H1 (cell line): ENCODE data around the gene CCL23. TPM values are rescaled to one million over a fixed set of nuclear protein-coding genes. Genes with fewer than 3 reads are reported as not detected.
A peak's percentile ranks its signal among the peaks of the same experiment; 100 is the strongest.

Experiments
- CTCF ChIA-PET: fragments of 300-600 bp; sonication (Branson Sonifier 250); formaldehyde crosslinking; loops from one replicate; lab custom pipeline; 2021; ENCODE audit not compliant: partially characterized antibody; lab: Charles Lee
- POLR2A ChIA-PET: fragments of 300-600 bp; sonication (Branson Sonifier 250); formaldehyde crosslinking; loops from one replicate; lab custom pipeline; 2021; ENCODE audit warnings: inconsistent platforms; ENCODE audit not compliant: partially characterized antibody; lab: Charles Lee
- DNase-seq, 2 experiments: peaks; one replicate each; pipeline versions ENCODE4 v3.0.0 to v3.0.0-alpha.2; 2010 to 2022; ENCODE audit warnings: low spot score in 2 of 2, low read depth in 1 of 2, mixed read lengths in 1 of 2
- FAIRE-seq: peaks from 2 replicates; lab custom pipeline; 2011; peaks lifted over from hg19 to GRCh38; lab: Jason Lieb, UNC
- H2AFZ ChIP-seq: 2 replicates; pipeline ENCODE4 v1.8.1; 2012; ENCODE audit warnings: low read length, inconsistent platforms
- H2AK5ac ChIP-seq: 2 replicates; pipeline ENCODE4 v1.6.1; 2013; ENCODE audit warnings: low read depth, low read length
- H2BK120ac ChIP-seq: replicated peaks from 2 replicates; pipeline ENCODE3; 2013; ENCODE audit warnings: low read depth, low read length, inconsistent platforms
- H2BK12ac ChIP-seq: 2 replicates; pipeline ENCODE4 v1.6.1; 2013; ENCODE audit warnings: low read depth, low read length
- H2BK15ac ChIP-seq: 2 replicates; pipeline ENCODE4 v1.6.1; 2013; ENCODE audit warnings: low read length
- H2BK20ac ChIP-seq: 2 replicates; pipeline ENCODE4 v1.6.1; 2013; ENCODE audit warnings: low read length
- H2BK5ac ChIP-seq: 2 replicates; pipeline ENCODE4 v1.6.1; 2013; ENCODE audit warnings: low read depth, low read length
- H3K14ac ChIP-seq: 2 replicates; pipeline ENCODE4 v1.6.1; 2013; ENCODE audit warnings: inconsistent platforms; ENCODE audit not compliant: insufficient read length
- H3K18ac ChIP-seq: 2 replicates; pipeline ENCODE4 v1.6.1; 2013; ENCODE audit warnings: low read length; ENCODE audit errors: extremely low read depth
- H3K23ac ChIP-seq: 2 replicates; pipeline ENCODE4 v1.6.1; 2013; ENCODE audit warnings: inconsistent platforms; ENCODE audit not compliant: insufficient read length
- H3K23me2 ChIP-seq: 2 replicates; pipeline ENCODE4 v1.6.1; 2013; ENCODE audit warnings: low read depth, low read length
- H3K27ac ChIP-seq: 2 replicates; pipeline ENCODE4 v1.6.1; 2011; ENCODE audit warnings: low read depth, low read length, inconsistent platforms
- H3K27me3 ChIP-seq, 4 experiments: replicated peaks in 1 of 4; 1 replicate in 1 of 4; 2 replicates in 3 of 4; pipeline versions ENCODE4 v1.6.1 to v1.8.1; 2011 to 2013; ENCODE audit warnings: low read length in 3 of 4, mild to moderate bottlenecking in 3 of 4, inconsistent platforms in 2 of 4, mixed read lengths in 2 of 4, moderate library complexity in 1 of 4; ENCODE audit not compliant: control insufficient read depth in 3 of 4, insufficient read depth in 3 of 4; ENCODE audit errors: extremely low read depth in 1 of 4
- H3K36me3 ChIP-seq, 4 experiments: 2 replicates each; pipeline versions ENCODE4 v1.6.1 to v1.8.1; 2011 to 2013; ENCODE audit warnings: mild to moderate bottlenecking in 4 of 4, low read length in 3 of 4, moderate library complexity in 2 of 4, control low read depth in 1 of 4, inconsistent platforms in 1 of 4; ENCODE audit not compliant: insufficient read depth in 4 of 4, control insufficient read depth in 2 of 4
- H3K4ac ChIP-seq: replicated peaks from 2 replicates; pipeline ENCODE3; 2013; ENCODE audit warnings: low read length, low read depth, mixed read lengths, inconsistent platforms; ENCODE audit not compliant: insufficient read length
- H3K4me1 ChIP-seq, 4 experiments: replicated peaks in 1 of 4; 1 replicate in 1 of 4; 2 replicates in 3 of 4; pipeline versions ENCODE4 v1.6.1 to v1.8.1; 2011 to 2013; ENCODE audit warnings: low read length in 3 of 4, inconsistent platforms in 2 of 4, mixed read lengths in 1 of 4; ENCODE audit not compliant: insufficient read depth in 4 of 4, control insufficient read depth in 3 of 4
- H3K4me2 ChIP-seq, 2 experiments: 2 replicates each; pipeline versions ENCODE4 v1.6.1 to v1.8.1; 2011 to 2013; ENCODE audit warnings: low read depth in 2 of 2, low read length in 2 of 2, control low read depth in 1 of 2, inconsistent platforms in 1 of 2, mild to moderate bottlenecking in 1 of 2; ENCODE audit not compliant: insufficient read depth in 1 of 2
- H3K4me3 ChIP-seq, 4 experiments: fragments of 200-600, 300-600 bp in 1 of 4; sonication (generic), shearing (Covaris generic), sonication (Bioruptor Twin) in 1 of 4; 2 replicates each; pipeline versions ENCODE4 v1.5.1 to v1.8.1; 2011 to 2016; ENCODE audit warnings: low read length in 4 of 4, low read depth in 3 of 4, control low read depth in 2 of 4, inconsistent platforms in 2 of 4, mild to moderate bottlenecking in 2 of 4, mixed read lengths in 1 of 4, moderate library complexity in 1 of 4; ENCODE audit not compliant: insufficient read depth in 2 of 4; ENCODE audit errors: extremely low read depth in 1 of 4
- H3K56ac ChIP-seq: replicated peaks from 2 replicates; pipeline ENCODE3; 2013; ENCODE audit warnings: low read depth, mild to moderate bottlenecking, mixed read lengths, low read length, inconsistent platforms; ENCODE audit not compliant: insufficient read length
- H3K79me1 ChIP-seq: 2 replicates; pipeline ENCODE4 v1.6.1; 2013; ENCODE audit warnings: low read depth, low read length, control low read depth
- H3K79me2 ChIP-seq, 2 experiments: 2 replicates each; pipeline versions ENCODE4 v1.6.1 to v1.8.1; 2012 to 2013; ENCODE audit warnings: low read length in 2 of 2, mild to moderate bottlenecking in 2 of 2, inconsistent platforms in 1 of 2; ENCODE audit not compliant: insufficient read depth in 2 of 2, control insufficient read depth in 1 of 2
- H3K9ac ChIP-seq, 4 experiments: replicated peaks in 1 of 4; 1 replicate in 1 of 4; 2 replicates in 3 of 4; pipeline versions ENCODE4 v1.6.1 to v1.8.1; 2011 to 2013; ENCODE audit warnings: low read depth in 3 of 4, low read length in 3 of 4, control low read depth in 2 of 4, mild to moderate bottlenecking in 2 of 4, moderate library complexity in 2 of 4, inconsistent platforms in 1 of 4; ENCODE audit errors: extremely low read depth in 1 of 4
- H3K9me3 ChIP-seq, 2 experiments: 2 replicates each; pipeline versions ENCODE4 v1.6.1 to v1.8.1; 2012 to 2013; ENCODE audit warnings: mild to moderate bottlenecking in 2 of 2, moderate library complexity in 2 of 2, control low read depth in 1 of 2, inconsistent platforms in 1 of 2, low read depth in 1 of 2, low read length in 1 of 2, mixed read lengths in 1 of 2; ENCODE audit not compliant: insufficient read depth in 2 of 2
- H4K20me1 ChIP-seq, 2 experiments: replicated peaks in 1 of 2; 2 replicates each; pipeline versions ENCODE3 to v1.8.1; 2011 to 2013; ENCODE audit warnings: inconsistent platforms in 2 of 2, low read length in 2 of 2, mild to moderate bottlenecking in 1 of 2; ENCODE audit not compliant: insufficient read depth in 2 of 2, control insufficient read depth in 1 of 2
- H4K5ac ChIP-seq: 2 replicates; pipeline ENCODE4 v1.6.1; 2013; ENCODE audit warnings: low read length, low read depth, mixed read lengths, inconsistent platforms; ENCODE audit not compliant: insufficient read length
- H4K8ac ChIP-seq: 2 replicates; pipeline ENCODE4 v1.8.0; 2013; ENCODE audit warnings: mild to moderate bottlenecking, moderate library complexity, low read length, inconsistent platforms; ENCODE audit not compliant: insufficient read depth; ENCODE audit errors: extremely low read depth
- H4K91ac ChIP-seq: replicated peaks from 2 replicates; pipeline ENCODE3; 2013; ENCODE audit warnings: low read length, mixed read lengths, inconsistent platforms; ENCODE audit not compliant: insufficient read length
- JUND ChIP-seq: IDR thresholded peaks from 2 replicates; pipeline ENCODE4 v1.6.1; 2011; ENCODE audit warnings: mild to moderate bottlenecking, improper control_type of control experiment, low read length
- MAFK ChIP-seq: IDR thresholded peaks from 2 replicates; pipeline ENCODE4 v1.6.1; 2012; ENCODE audit warnings: low read depth, mild to moderate bottlenecking, improper control_type of control experiment, low read length
- SIX5 ChIP-seq: IDR thresholded peaks from 2 replicates; pipeline ENCODE4 v1.6.1; 2011; ENCODE audit warnings: mild to moderate bottlenecking, low read depth, low read length
- TBP ChIP-seq: IDR thresholded peaks from 2 replicates; pipeline ENCODE4 v1.6.1; 2011; ENCODE audit warnings: low read depth, low read length, improper control_type of control experiment
- WGBS, 2 experiments: shearing (Covaris generic) in 1 of 2; methylation state at CpG; one replicate each; pipeline versions ENCODE4 v1.1.6 to v1.1.7; 2013 to 2015; ENCODE audit warnings: low lambda C conversion rate in 2 of 2, mixed read lengths in 2 of 2, inconsistent platforms in 1 of 2, low coverage in 1 of 2, missing lambda C conversion rate in 1 of 2; ENCODE audit not compliant: insufficient replicate concordance in 2 of 2, insufficient coverage in 1 of 2, insufficient read length in 1 of 2; ENCODE audit errors: extremely low coverage in 1 of 2, missing lambda C conversion rate in 1 of 2; 5-methylcytosine and 5-hydroxymethylcytosine counted together
- polyA plus RNA-seq, 7 experiments: library from polyadenylated mRNA; depleted of rRNA in 3 of 7; stranded (reverse) in 5 of 7; unstranded in 2 of 7; fragments of >200 nt in 5 of 7; fragments of 200-250 nt in 2 of 7; gene quantifications; 1 replicate in 5 of 7; 2 replicates in 1 of 7; 4 replicates in 1 of 7; pipeline versions ENCODE4 v1.2.1 to v1.2.3, GENCODE V29; 2011 to 2013; ENCODE audit warnings: missing spikeins in 2 of 7, mixed read lengths in 2 of 7
- total RNA-seq: library from RNA; stranded (reverse); fragmentation: NEBNext Ultra II Directional; extraction: Animal tissue kit (Norgen Biotek cat#: 25700); gene quantifications from 2 replicates; pipeline ENCODE4 v1.2.1, GENCODE V29; 2021

Gene CCL23
- total and polyA plus RNA-seq, 2 of the 8 experiments (the other 6 are each of a cell fraction or from before 2014, with no cell fraction given) = not detected

GRCh38 chr17:35998018-35998545 is 19.7 kb downstream of the CCL23 start:
- no peak overlapping the region for H2BK5ac ChIP-seq
- no peak overlapping the region for H4K5ac ChIP-seq
- H3K9ac ChIP-seq = no peak overlapping the region
- H4K8ac ChIP-seq = no peak overlapping the region; the same call in 1 of the 2 replicates
- no peak overlapping the region for H3K18ac ChIP-seq
- H3K23ac ChIP-seq = no peak overlapping the region
- no peaks in the 10 kb centered on the region for H3K36me3 ChIP-seq
- H2AFZ ChIP-seq = 0 out of 2 replicates have a peak overlapping the region, but pooled peaks have one; percentile 39
- no peak overlapping the region for H2AK5ac ChIP-seq
- H2BK120ac ChIP-seq = no peak overlapping the region
- H3K14ac ChIP-seq = no peak overlapping the region
- no peaks in the 10 kb centered on the region for H3K9me3 ChIP-seq
- DNase-seq (no peak), FAIRE-seq (no peak)
- H3K27me3 ChIP-seq = no peaks in the 10 kb centered on the region
- H2BK20ac ChIP-seq = no peak overlapping the region
- ChIA-PET POLR2A (no interaction called here), CTCF (interaction anchor here (1.3 kb wide), 1 partner anchor 76 kb away, joined by 3 read pairs; no protein-coding TSS in a partner anchor)
- H3K56ac ChIP-seq = no peak overlapping the region
- no peaks in the 10 kb centered on the region for H3K23me2 ChIP-seq
- H2BK12ac ChIP-seq = no peak overlapping the region
- H3K79me1 ChIP-seq = no peaks in the 10 kb centered on the region
- H4K91ac ChIP-seq = no peak overlapping the region
- H3K4me2 ChIP-seq = no peak overlapping the region
- 79% methylated on average over 11 of the region's 11 CpGs; no CpG with 5 or more reads in 1 of the 2 experiments for WGBS, 2 experiments
- H3K79me2 ChIP-seq = no peaks in the 10 kb centered on the region
- H3K27ac ChIP-seq = no peak overlapping the region
- no peaks in the 10 kb centered on the region for H4K20me1 ChIP-seq
- 0 out of 7 replicates have a peak, but pooled peaks cover 0 to 2% (median 0%) of the 10 kb centered on the region in 4 experiments for H3K4me1 ChIP-seq
- H2BK15ac ChIP-seq = no peak overlapping the region
- H3K4me3 ChIP-seq = no peak overlapping the region
- H3K4ac ChIP-seq = no peak overlapping the region
- TF ChIP-seq MAFK (no peak), JUND (no peak), TBP (no peak), SIX5 (no peak)
